ENCODE data around the gene EBF3. TPM values are rescaled to one million over a fixed set of nuclear protein-coding genes. Genes with fewer than 3 reads are reported as not detected.
"Not testable (repeated sequence)": the region's sequence is repeated elsewhere in the genome, so short reads cannot be mapped to it uniquely, and the experiment has no call there.

The EBF3 gene
- total RNA-seq, 1 donor from 2014 or later = 0.26 TPM

GRCh38 chr10:129924375-129925085 is 39.5 kb downstream of the EBF3 start:
- no peak for DNase-seq (ENCODE audit: low read depth)
- no peak for FAIRE-seq
- Histone ChIP-seq H3K4me3 (ENCODE audit: low read depth, low read length) (no peak overlapping the region), H3K27me3 (ENCODE audit: control insufficient read depth, insufficient read depth, low read length) (no peaks in the 10 kb centered on the region), H3K36me3 (ENCODE audit: control insufficient read depth, insufficient read depth, low read length) (no peaks in the 10 kb centered on the region)
- TF ChIP-seq CTCF (IDR thresholded peaks at IDR 0.05; ENCODE audit: insufficient read depth, low read length, severe bottlenecking) = no peak

- no peak for FAIRE-seq
Measured at GRCh38 chr10:129922598-129923123, 41.4 kb downstream of the EBF3 start.

GRCh38 chr10:129921801-129922597 is 42.1 kb downstream of the EBF3 start:
- Histone ChIP-seq H3K27me3 (ENCODE audit: control insufficient read depth, insufficient read depth, low read length) (no peaks in the 10 kb centered on the region), H3K36me3 (ENCODE audit: control insufficient read depth, insufficient read depth, low read length) (no peaks in the 10 kb centered on the region), H3K4me3 (ENCODE audit: low read depth, low read length) (no peak overlapping the region)
- no peak for FAIRE-seq
- DNase-seq (ENCODE audit: low read depth) = no peak
- TF ChIP-seq CTCF (IDR thresholded peaks at IDR 0.05; ENCODE audit: insufficient read depth, low read length, severe bottlenecking) = no peak

More at GRCh38 chr10:129922598-129923123, 41.4 kb downstream of the EBF3 start:
- TF ChIP-seq CTCF (IDR thresholded peaks at IDR 0.05; ENCODE audit: insufficient read depth, low read length, severe bottlenecking) = no peak
- no peak for DNase-seq (ENCODE audit: low read depth)
- Histone ChIP-seq H3K36me3 (ENCODE audit: control insufficient read depth, insufficient read depth, low read length) (no peaks in the 10 kb centered on the region), H3K27me3 (ENCODE audit: control insufficient read depth, insufficient read depth, low read length) (no peaks in the 10 kb centered on the region), H3K4me3 (ENCODE audit: low read depth, low read length) (no peak overlapping the region)

GRCh38 chr10:129921065-129921670 is 42.9 kb downstream of the EBF3 start:
- Histone ChIP-seq H3K36me3 (ENCODE audit: control insufficient read depth, insufficient read depth, low read length) (no peaks in the 10 kb centered on the region), H3K27me3 (ENCODE audit: control insufficient read depth, insufficient read depth, low read length) (no peaks in the 10 kb centered on the region), H3K4me3 (ENCODE audit: low read depth, low read length) (no peak overlapping the region)
- TF ChIP-seq CTCF (IDR thresholded peaks at IDR 0.05; ENCODE audit: insufficient read depth, low read length, severe bottlenecking) = no peak
- FAIRE-seq (no peak), DNase-seq (ENCODE audit: low read depth) (no peak)

- H3K27me3 ChIP-seq (ENCODE audit: control insufficient read depth, insufficient read depth, low read length); H3K36me3 ChIP-seq (ENCODE audit: control insufficient read depth, insufficient read depth, low read length); H3K4me3 ChIP-seq (ENCODE audit: low read depth, low read length); FAIRE-seq; DNase-seq (ENCODE audit: low read depth): not testable (repeated sequence)
Measured at GRCh38 chr10:129920187-129920586, 43.9 kb downstream of the EBF3 start.

- Histone ChIP-seq H3K4me3 (ENCODE audit: low read depth, low read length) (no peak overlapping the region), H3K27me3 (ENCODE audit: control insufficient read depth, insufficient read depth, low read length) (no peaks in the 10 kb centered on the region), H3K36me3 (ENCODE audit: control insufficient read depth, insufficient read depth, low read length) (no peaks in the 10 kb centered on the region)
- FAIRE-seq (no peak), DNase-seq (ENCODE audit: low read depth) (no peak)
- no peak for TF ChIP-seq CTCF (IDR thresholded peaks at IDR 0.05; ENCODE audit: insufficient read depth, low read length, severe bottlenecking)
Measured at GRCh38 chr10:129919358-129919757, 44.7 kb downstream of the EBF3 start.

All from bronchial epithelial cell (primary cell).